Activated CD8-positive, alpha-beta memory T cell treated with anti-CD3 and anti-CD28 coated beads for 1 hour (primary cell): ENCODE data around the gene DNAJC18.
"Not testable (repeated sequence)": the region's sequence is repeated elsewhere in the genome, so short reads cannot be mapped to it uniquely, and the experiment has no call there.

Source experiments
- DNase-seq, 2 donors: peaks; one replicate each; pipeline ENCODE4 v3.0.0-alpha.2; 2020; ENCODE audit warnings: low read depth in 1 of 2; ENCODE audit errors: extremely low read depth in 1 of 2

The DNAJC18 gene

GRCh38 chr5:139439013-139439903, at the start of gene DNAJC18:
DNAJC18 (minus strand) TSS chr5:139439525; CDS start chr5:139439445, 80 bp downstream.
- peak; percentile 69 to 83 for DNase-seq

DNA sequence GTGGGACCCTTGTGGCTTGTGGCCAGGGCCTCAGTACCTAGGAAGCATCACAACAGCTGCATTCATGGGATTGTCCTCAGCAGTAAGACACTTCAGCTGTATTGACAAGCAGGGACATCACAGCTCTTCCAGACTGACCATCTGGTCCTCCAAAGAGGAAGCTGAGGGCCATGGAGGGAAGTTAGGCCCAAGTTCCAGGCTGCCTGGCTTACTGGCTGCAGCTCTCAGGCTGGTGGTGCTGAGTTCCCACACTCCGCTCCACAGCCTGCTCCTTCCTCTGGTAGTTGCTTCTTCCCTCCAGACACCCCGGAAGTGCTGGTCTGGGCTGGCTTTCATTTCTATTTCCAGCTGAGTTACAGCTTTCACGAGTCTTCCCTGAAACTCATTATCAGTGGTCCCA, 48.9 kb upstream of the DNAJC18 start:
- DNase-seq = no peak

- DNase-seq = no peak
Observed at GRCh38 chr5:139486201-139486600, 46.9 kb upstream of the DNAJC18 start.

DNA sequence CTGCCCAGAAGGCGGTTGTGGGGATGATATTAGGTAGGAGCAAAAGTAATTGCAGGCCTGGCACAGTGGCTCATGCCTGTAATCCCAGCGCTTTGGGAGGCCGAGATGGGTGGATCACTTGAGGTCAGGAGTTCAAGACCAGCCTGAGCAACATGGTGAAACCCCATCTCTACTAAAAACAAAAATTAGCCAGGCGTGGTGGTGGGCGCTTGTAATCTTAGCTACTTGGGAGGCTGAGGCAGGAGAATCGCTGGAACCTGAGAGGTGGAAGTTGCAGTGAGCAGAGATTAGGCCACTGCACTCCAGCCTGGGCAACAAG, 43.5 kb upstream of the DNAJC18 start:
- not testable (repeated sequence) for DNase-seq

- peak in 1 of 2 donors; percentile 30 for DNase-seq
Observed at GRCh38 chr5:139482050-139482889, 42.9 kb upstream of the DNAJC18 start, which contains the start of gene STING1. STING1 (minus strand) TSS chr5:139482758; CDS start chr5:139481704, 1,054 bp downstream.

- no peak for DNase-seq
Observed at GRCh38 chr5:139481580-139482049, 42.3 kb upstream of the DNAJC18 start.

DNA sequence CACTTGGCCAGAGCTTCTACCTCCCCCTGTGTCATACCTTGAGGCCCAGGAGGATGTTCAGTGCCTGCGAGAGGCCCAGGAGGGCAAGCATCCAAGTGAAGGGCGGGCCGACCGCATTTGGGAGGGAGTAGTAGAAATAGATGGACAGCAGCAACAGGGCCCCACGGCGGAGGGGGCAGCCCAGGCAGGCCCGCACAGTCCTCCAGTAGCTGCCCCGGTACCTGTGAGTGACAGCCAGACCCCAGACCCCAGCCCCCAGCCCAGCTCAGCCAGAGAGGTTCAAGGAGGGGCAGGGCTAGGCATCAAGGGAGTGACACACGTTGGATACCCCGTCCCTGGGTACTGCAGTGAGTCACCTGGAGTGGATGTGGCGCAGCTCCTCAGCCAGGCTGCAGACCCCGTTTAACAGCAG, 41.8 kb upstream of the DNAJC18 start:
- no peak for DNase-seq

- not testable (repeated sequence) for DNase-seq
Observed at GRCh38 chr5:139479729-139480128, 40.4 kb upstream of the DNAJC18 start.

DNA sequence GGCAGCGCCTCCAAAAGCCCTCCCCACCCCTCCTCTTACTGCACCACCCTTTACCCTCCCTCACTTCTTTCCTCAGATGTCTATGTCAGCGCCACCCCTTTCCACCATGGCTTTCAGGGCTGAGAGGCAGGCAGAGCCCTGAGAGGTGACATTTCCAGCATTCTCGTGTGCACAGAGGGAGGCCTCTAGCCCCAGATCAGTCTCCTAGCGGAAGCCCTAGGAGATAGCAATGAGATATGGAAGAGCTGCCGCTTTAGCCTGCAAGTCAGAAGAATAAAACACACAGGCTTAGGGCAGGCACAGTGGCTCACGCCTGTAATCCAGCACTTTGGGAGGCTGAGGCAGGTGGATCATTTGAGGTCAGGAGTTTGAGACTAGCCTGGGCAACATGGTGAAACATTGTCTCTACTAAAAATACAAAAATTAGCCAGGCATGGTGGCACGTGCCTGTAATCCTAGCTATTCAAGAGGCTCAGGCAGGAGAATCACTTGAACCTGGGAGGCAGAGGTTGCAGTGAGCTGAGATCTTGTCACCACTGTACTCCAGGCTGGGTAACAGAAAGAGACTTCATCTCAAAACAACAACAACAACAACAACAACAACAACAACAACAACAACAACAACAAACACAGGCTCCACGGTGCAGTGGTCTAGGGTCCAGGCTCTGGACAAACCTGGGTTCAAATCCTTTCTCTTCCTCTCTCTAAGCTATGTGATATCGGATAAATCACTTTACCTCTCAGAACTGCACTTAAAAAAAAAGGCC, 39.5 kb upstream of the DNAJC18 start:
- not testable (repeated sequence) for DNase-seq

DNA sequence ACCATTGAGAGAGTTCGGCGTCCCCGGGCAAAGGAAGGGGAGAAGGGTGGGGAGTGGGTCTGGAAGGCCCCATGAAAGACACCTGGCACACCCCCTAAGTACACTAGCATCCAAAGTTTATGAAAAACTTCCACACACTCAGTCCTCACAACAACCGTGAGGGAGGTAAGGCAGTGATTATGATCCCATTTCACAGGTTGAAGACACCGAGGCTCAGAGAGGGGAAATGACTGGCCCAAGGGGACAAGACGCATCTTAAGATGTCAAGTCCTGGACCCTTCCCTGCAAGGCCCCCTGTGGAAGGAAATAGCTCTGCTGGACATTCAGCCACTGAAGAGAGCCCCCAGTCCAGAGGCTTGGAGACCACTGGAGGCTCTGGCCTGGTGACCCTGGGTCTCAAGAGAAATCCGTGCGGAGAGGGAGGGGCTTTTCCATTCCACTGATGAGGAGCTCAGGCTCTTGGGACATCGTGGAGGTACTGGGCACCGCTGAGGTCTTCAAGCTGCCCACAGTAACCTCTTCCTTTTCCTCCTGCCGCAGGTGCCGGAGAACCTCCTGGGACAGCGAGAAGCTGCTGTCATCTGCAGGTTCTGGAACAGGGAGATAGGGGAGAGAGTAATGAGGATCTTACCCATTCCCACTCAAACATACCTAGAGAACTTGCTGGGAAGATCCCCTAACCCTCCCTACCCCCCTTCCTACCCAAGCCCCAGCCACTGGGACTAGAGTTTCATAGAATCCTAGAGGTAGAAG, 36.7 kb upstream of the DNAJC18 start:
- DNase-seq = no peak

DNA sequence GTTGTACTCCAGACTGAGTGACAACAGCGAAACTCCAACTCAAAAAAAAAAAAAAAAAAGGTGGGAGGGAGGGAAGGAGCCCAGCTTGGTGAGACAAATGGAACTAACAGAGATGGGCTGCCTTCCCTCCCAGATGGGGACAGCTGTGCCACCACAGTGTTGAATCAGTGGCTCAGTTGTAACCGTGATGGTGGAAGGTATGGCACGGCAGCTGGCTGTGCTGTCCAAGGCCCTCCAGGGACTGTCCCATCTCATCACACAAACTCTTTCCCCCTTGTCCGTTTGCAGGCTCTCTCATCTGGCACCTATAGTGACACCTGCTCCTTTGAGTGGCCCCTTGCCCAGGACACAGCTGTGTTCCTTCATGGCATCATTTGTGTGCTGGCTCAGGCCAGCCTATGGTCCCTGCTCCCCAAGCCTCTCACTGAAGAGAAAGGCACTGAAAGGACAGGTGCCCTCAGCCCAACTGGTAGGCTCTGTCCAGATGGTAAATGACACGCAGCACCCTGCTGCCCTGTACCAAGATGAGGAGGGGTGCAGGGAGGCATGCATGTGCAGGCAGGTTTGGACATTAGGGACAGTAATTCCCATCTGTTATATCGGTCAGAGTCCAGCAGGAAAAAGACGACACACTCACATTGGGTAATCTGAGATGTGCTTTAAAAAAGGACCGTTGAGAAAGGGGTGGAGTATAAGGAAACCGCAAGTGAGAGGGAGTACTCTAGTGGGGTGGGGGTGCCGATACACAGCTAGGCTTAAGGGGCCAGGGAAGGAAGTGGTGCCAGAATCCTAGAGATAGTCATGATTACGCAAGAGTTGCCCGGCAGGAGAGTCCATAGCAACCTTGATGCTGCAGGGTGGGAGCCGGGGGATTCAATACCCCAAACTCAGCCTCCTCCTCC, 35.8 kb upstream of the DNAJC18 start:
- no peak for DNase-seq

DNA sequence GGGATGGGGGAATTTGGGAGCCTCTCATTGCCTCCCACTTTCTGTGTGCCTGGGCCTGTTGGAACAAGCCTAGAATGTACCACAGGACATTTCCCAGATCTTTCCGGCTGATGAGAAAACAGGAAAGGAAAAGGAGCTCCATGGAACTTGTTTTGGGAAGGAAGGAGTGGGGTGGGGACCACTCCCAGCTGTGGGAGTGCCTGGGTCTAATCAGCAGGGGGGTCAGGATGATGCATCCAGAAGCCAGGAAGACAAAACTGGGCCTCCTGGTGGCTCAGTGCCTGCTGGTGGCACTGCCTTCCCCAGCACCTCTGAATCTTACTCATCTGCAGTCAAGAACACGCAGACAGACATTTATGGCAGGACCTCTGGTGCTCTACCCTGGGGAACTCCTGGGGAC, 34.2 kb upstream of the DNAJC18 start:
- no peak for DNase-seq

GRCh38 chr5:139473105-139473504, 33.8 kb upstream of the DNAJC18 start:
- no peak for DNase-seq

- DNase-seq = no peak
Observed at GRCh38 chr5:139472386-139473030, 33.2 kb upstream of the DNAJC18 start.

- no peak for DNase-seq
Observed at GRCh38 chr5:139470821-139471300, 31.5 kb upstream of the DNAJC18 start, which contains the start of gene SMIM33. SMIM33 (plus strand) TSS chr5:139471004; CDS start chr5:139471122, 118 bp downstream.

DNA sequence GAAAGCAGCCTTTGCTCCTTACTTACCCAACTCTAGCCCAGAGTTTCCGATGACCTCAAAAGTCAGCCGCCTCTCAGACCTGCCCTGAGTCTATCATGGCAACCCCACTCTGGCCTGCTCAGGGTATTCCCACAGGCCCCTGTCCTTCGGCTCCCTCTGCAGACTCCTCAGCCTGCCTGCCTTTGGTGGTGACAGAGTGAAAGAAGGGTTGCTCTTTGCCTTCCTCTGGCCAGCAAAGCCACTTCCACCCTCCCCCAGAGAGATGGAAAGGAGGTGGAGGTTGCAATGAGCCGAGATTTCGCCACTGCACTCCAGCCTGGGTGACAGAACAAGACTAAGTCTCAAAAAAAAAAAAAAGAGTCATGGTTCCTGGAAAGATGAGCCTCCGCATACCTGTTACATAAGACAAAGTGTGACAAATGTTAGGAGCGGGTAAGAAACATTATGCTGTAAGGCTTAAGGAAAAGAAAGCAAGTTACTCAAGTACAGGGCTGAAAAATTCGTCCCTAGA, 29.2 kb upstream of the DNAJC18 start:
- no peak for DNase-seq

DNA sequence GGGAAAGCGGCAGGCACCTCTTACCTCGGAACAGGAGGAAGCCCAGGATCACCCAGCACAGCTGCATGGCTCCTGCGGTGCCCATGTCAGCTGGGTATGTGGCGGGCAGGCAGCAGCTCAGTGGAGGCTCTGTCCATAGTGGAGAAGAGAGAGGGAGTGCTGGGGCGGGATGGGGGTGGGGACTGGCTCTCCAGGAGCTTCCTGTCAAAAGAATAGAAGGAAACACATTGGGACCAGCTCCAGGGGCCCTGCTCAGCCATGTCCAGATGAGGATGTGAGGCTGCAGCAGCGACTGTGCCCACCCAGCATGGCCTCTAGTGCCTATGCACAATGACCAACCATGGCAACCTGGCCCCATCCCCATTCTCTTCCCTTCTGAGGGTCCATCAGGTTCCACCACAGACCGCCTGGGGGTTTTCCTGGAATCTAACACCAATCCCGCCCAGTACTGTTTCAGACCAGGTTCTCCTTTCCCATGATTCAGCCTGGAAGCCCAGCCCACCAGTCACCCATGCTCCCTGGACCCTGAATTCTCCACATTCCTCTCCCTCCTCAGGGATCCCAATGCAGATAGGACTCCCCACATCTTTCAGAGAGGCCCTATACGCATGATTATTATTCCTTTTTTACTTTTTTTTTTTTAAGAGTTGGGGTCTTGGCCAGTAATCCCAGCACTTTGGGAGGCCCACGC, 23.4 kb upstream of the DNAJC18 start, which contains the start of gene ECSCR:
Gene ECSCR, minus strand, starts transcription at position 158 of the 691 bp plus-strand sequence. Its CDS starts 73 bp downstream, at position 85.
- DNase-seq = no peak
